Measurements from ENCODE around the gene KRT17. TPM values are rescaled to one million over a fixed set of nuclear protein-coding genes. Genes with fewer than 3 reads are reported as not detected.
"Not testable (repeated sequence)": the region's sequence is repeated elsewhere in the genome, so short reads cannot be mapped to it uniquely, and the experiment has no call there.

KRT17 gene
- total RNA-seq, 1 donor from 2014 or later: 216 TPM

DNA sequence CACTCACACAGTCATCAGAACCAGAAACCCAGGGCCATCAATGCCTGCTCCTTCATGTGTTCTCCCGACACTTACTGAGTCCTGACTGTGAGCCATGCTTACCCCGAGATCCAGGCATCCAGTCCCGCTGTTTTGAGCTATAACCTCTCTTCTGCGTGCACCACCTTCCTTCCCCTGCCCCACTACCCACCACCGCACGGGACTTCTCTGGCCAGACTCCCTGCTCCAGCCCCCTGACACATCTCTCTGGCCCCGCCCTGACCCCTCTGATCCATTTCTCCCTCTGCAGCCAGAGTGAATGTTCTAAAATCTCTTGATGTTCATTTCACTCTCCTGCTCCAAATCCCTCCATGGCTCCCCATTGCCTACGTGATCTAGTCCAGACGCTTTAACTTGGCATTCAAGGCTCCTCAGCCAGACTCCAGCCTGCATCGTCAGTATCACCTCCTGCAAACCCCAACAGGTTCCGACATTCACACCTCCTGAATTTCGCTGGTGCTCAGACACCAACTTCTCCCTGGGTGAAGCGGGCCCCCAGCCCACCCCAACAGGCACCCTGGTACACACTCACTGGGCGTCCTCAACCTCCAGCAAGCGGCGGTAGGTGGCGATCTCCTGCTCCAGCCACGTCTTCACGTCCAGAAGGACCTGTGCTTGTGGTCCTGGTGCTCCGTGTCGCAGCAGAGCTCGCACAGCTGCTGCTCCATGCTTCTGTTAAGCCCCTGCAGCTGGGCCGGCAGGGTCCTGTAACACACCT is 3.1 kb upstream of the KRT17 start:
- H3K4me3 ChIP-seq (ENCODE audit: low read depth, low read length): no peak overlapping the region
- DNase-seq (ENCODE audit: low read depth): no peak
- no peaks in the 10 kb centered on the region for H3K27me3 ChIP-seq (ENCODE audit: control insufficient read depth, insufficient read depth, low read length)
- H3K36me3 ChIP-seq (ENCODE audit: control insufficient read depth, insufficient read depth, low read length): no peaks in the 10 kb centered on the region
- TF ChIP-seq, protein P1, sequence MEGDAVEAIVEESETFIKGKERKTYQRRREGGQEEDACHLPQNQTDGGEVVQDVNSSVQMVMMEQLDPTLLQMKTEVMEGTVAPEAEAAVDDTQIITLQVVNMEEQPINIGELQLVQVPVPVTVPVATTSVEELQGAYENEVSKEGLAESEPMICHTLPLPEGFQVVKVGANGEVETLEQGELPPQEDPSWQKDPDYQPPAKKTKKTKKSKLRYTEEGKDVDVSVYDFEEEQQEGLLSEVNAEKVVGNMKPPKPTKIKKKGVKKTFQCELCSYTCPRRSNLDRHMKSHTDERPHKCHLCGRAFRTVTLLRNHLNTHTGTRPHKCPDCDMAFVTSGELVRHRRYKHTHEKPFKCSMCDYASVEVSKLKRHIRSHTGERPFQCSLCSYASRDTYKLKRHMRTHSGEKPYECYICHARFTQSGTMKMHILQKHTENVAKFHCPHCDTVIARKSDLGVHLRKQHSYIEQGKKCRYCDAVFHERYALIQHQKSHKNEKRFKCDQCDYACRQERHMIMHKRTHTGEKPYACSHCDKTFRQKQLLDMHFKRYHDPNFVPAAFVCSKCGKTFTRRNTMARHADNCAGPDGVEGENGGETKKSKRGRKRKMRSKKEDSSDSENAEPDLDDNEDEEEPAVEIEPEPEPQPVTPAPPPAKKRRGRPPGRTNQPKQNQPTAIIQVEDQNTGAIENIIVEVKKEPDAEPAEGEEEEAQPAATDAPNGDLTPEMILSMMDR (IDR thresholded peaks at IDR 0.05; ENCODE audit: insufficient read depth, low read length, poor library complexity, severe bottlenecking): no peak

DNA sequence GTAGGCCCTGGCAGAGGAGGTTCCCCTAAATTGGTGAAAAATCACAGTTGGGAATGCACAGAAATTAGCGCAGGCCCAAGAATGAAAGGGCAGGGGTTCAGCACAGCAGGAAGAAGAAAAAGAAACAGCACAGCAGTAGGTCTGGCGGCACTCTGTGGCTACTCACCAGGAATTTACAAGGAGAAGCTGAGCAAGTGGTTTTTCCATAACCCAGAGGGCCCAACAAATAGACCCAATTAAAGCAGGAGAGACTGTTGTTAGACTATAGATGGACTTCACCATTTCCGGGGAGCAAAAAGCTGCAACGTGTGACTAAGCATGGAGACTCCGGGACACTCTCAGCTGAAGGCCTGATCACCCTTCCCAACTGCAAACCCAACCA is 2.5 kb upstream of the KRT17 start:
- not testable (repeated sequence) for H3K4me3 ChIP-seq (ENCODE audit: low read depth, low read length); H3K36me3 ChIP-seq (ENCODE audit: control insufficient read depth, insufficient read depth, low read length); H3K27me3 ChIP-seq (ENCODE audit: control insufficient read depth, insufficient read depth, low read length); DNase-seq (ENCODE audit: low read depth)

DNA sequence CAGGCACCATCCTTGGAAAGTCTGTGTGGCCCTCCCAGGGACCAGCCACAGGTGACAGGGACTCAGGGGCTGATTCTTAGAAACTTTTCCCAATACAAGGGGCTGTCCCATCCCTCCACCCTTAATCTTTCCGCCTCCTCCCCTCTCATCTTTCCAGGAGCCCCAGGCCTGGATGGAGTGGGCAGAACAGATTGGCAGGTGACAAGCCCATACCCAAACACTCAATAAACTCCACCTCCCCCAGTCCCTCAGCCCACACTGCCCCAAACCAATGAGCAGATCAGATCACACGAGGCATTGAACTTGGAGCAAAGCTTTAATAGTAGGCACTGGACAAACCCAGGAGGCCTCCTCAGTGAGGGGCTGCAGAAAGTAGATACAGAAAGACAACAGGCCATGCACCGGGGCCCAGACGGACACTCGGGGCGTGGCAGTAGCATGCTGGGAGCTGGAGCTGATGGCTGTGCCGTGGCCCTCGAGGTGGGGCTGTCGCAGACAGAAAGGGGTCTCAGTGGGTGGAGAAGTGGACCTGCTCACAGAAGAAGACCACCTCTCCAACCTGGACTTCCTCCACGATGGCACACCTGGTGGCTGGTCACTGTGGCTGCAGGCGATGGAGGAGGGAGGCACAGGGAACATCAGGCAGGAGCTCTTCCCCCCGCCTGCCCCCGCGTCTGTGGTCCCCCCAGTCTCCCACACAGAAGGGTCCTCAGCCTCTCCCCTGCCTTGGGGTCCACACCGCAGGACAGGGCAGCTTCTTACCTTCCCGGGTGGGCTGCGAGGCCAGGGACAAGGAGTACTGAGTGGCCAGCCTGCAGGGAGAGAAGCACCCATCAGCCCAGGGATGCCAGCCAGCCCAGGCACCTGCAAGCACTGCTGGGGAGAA is 1.9 kb upstream of the KRT17 start:
- not testable (repeated sequence) for DNase-seq (ENCODE audit: low read depth); H3K27me3 ChIP-seq (ENCODE audit: control insufficient read depth, insufficient read depth, low read length); H3K4me3 ChIP-seq (ENCODE audit: low read depth, low read length); H3K36me3 ChIP-seq (ENCODE audit: control insufficient read depth, insufficient read depth, low read length)

DNA sequence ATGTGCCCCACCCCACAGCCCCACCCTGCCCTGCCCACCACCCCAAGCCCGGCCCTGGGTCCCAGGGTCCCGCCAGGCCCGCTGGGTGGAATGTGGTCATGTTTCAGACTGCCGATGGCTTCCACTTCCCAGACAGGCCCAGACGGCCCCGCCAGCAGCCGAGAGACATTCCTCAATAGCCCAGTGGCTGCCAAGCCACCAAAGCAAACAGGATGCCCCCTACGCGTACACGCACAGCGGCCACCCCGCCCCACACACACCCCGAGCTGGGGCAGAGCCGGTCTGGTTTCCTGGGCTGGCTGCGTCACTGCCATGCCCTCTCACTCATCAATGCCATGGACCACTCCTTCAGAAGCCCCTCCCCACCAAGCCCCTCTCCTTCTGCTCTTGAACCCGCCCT is 1.2 kb upstream of the KRT17 start:
- TF ChIP-seq, protein P1 (IDR thresholded peaks at IDR 0.05; ENCODE audit: insufficient read depth, low read length, poor library complexity, severe bottlenecking): no peak
- no peaks in the 10 kb centered on the region for H3K27me3 ChIP-seq (ENCODE audit: control insufficient read depth, insufficient read depth, low read length)
- no peaks in the 10 kb centered on the region for H3K36me3 ChIP-seq (ENCODE audit: control insufficient read depth, insufficient read depth, low read length)
- DNase-seq (ENCODE audit: low read depth): no peak
- H3K4me3 ChIP-seq (ENCODE audit: low read depth, low read length): no peak overlapping the region

DNA sequence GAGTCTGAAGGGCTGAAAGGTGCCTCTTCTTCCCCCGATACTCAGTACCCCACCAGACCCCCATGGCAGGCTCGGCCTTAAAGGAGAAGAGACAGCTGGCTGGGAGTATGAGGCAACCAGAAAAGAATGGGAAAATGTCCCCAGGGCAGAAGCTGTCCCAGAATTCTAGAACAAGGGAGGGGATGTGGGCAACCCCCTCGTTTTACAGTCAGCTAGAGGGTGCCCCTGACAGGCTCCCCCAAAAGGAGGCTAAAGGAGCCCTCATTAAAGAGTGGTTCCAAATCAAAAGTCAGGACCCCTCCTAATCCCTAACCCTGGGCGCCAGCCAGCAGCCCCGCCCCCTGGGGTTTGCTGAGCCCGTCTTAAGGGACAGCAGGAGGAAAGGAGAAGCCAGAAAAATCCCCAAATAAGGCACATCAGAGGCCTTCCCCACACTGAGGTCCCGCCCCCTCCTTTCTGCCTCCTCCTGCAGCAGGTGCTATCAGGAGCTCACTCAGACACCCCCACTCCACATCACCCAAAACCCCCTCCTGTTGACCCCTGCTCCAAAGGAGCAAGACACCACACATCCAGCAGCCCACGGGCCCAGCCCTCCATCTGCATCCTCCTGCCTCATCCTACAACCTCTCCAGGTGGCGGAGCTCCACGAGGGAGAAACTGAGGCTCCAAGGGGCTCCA is 1.1 kb downstream of the KRT17 start:
- not testable (repeated sequence) for DNase-seq (ENCODE audit: low read depth); H3K4me3 ChIP-seq (ENCODE audit: low read depth, low read length); H3K27me3 ChIP-seq (ENCODE audit: control insufficient read depth, insufficient read depth, low read length); H3K36me3 ChIP-seq (ENCODE audit: control insufficient read depth, insufficient read depth, low read length)

DNA sequence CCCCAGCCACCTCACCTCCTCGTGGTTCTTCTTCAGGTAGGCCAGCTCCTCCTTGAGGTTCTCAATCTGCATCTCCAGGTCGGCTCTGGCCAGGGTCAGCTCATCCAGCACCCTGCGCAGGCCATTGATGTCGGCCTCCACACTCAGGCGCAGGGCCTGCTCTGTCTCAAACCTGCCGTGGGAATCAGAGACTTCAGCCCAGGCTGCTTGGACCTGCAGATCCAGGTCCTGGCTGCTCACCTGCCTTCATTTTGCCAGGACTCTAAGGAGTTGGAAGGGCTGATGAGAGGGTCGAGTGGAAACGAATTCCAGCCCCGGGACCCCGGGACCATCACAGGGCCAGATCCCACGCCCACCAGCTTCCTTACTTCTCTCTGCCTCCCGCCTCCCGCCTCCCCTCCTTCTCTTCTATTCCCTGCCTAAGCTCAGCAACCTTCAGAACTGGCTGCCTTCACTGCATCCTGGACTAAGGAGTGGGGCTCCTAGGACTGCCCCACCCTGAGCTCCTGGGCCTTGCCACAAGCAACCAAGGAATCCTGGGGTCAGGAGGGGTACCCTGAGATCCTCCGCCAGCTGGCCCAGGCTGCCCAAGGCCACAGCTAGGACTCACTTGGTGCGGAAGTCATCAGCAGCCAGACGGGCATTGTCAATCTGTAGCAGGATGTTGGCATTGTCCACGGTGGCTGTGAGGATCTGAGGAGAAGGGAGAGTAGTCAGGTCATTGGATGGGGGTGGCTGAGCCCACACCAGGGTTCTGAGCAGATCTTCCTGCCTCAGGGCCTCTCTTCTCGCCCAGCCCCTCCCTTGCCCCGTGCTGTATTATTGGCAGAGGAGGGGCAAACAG is 1.8 kb downstream of the KRT17 start:
- DNase-seq (ENCODE audit: low read depth); H3K27me3 ChIP-seq (ENCODE audit: control insufficient read depth, insufficient read depth, low read length); H3K36me3 ChIP-seq (ENCODE audit: control insufficient read depth, insufficient read depth, low read length); H3K4me3 ChIP-seq (ENCODE audit: low read depth, low read length): not testable (repeated sequence)

DNA sequence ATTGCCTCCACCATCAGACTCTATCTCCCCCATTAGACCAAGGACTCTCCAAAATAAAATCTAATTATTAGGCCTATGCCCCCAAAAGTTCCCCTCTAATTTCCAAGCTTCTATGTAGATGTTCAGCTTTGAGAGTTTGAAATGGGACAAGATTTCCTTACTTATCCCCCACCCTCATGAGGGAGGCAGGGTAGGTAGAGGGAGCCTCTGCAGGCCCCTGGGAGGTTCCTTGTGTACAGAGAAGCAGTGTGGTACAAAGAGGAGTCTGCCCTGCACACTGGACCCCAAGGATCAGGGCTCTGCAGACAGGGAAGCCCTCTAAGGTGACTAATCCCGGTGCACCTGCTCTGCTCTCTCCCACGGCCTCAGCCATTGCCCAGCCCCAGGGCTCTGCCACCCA is 2.5 kb downstream of the KRT17 start:
- TF ChIP-seq, protein P1 (IDR thresholded peaks at IDR 0.05; ENCODE audit: insufficient read depth, low read length, poor library complexity, severe bottlenecking): no peak
- H3K4me3 ChIP-seq (ENCODE audit: low read depth, low read length): no peak overlapping the region
- DNase-seq (ENCODE audit: low read depth): no peak
- H3K27me3 ChIP-seq (ENCODE audit: control insufficient read depth, insufficient read depth, low read length): no peaks in the 10 kb centered on the region
- no peaks in the 10 kb centered on the region for H3K36me3 ChIP-seq (ENCODE audit: control insufficient read depth, insufficient read depth, low read length)

DNA sequence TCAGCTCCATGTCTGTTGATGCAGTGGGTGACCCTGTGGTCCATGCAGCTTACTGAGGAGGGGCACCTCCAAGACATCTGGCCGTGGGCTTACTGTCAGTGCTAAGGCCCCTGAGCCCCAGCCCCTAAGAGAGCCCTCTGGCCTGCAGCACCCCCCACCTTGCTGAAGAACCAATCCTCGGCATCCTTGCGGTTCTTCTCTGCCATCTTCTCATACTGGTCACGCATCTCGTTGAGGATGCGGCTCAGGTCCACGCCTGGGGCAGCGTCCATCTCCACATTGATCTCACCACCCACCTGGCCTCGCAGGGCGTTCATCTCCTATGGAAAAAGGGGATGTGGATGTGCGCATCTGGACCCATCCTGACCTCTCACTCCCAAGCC is 2.9 kb downstream of the KRT17 start:
- H3K4me3 ChIP-seq (ENCODE audit: low read depth, low read length); H3K36me3 ChIP-seq (ENCODE audit: control insufficient read depth, insufficient read depth, low read length); DNase-seq (ENCODE audit: low read depth); H3K27me3 ChIP-seq (ENCODE audit: control insufficient read depth, insufficient read depth, low read length): not testable (repeated sequence)
